Sigmoid colon (tissue), 7 donors: ENCODE measurements around the gene COG5. TPM values are rescaled to one million over a fixed set of nuclear protein-coding genes. Genes with fewer than 3 reads are reported as not detected.

Experiments used
- DNase-seq: peaks from one replicate; pipeline ENCODE4 v3.0.0-alpha.2; 2019
- H3K27ac ChIP-seq, 4 donors: fragments of 200-600 bp; sonication (generic); one replicate each; pipeline ENCODE4 v1.5.1; 2016 to 2019; ENCODE audit warnings: mild to moderate bottlenecking in 1 of 4
- H3K27me3 ChIP-seq, 3 donors: fragments of 200-600 bp; sonication (generic); one replicate each; pipeline ENCODE4 v1.5.1; 2019; ENCODE audit warnings: mild to moderate bottlenecking in 1 of 3
- H3K36me3 ChIP-seq, 4 donors: fragments of 200-600 bp; sonication (generic); one replicate each; pipeline ENCODE4 v1.5.1; 2016 to 2019
- H3K4me1 ChIP-seq, 4 donors: fragments of 200-600 bp; sonication (generic); one replicate each; pipeline ENCODE4 v1.5.1; 2017 to 2019
- H3K4me3 ChIP-seq, 4 donors: fragments of 200-600 bp; sonication (generic); one replicate each; pipeline ENCODE4 v1.5.1; 2017 to 2019; ENCODE audit warnings: mild to moderate bottlenecking in 2 of 4, moderate library complexity in 1 of 4
- H3K9me3 ChIP-seq, 4 donors: fragments of 200-600 bp in 3 of 4; sonication (generic) in 3 of 4; one replicate each; pipeline versions ENCODE4 v1.5.1 to v1.6.1; 2013 to 2019
- EP300 ChIP-seq, 4 donors: sonication (generic); formaldehyde crosslinking; IDR thresholded peaks; one replicate each; pipeline ENCODE4 v1.6.1; 2017; ENCODE audit warnings: antibody characterized with exemption in 4 of 4
- POLR2A ChIP-seq, 2 donors: fragments of 450-650 bp; IDR thresholded peaks; one replicate each; pipeline ENCODE4 v1.6.1; 2016; ENCODE audit warnings: antibody characterized with exemption in 2 of 2, mild to moderate bottlenecking in 2 of 2, moderate library complexity in 2 of 2
- POLR2AphosphoS5 ChIP-seq, 4 donors: sonication (generic); formaldehyde crosslinking; IDR thresholded peaks; one replicate each; pipeline ENCODE4 v1.6.1; 2017; ENCODE audit warnings: antibody characterized with exemption in 4 of 4
- WGBS, 2 donors: extraction: QIAGEN DNeasy Blood & Tissue Kit; methylation state at CpG; one replicate each; pipeline ENCODE4 v1.1.7; 2013; 5-methylcytosine and 5-hydroxymethylcytosine counted together
- intact Hi-C: fragments of 100-400 bp; cut with DNase I; formaldehyde crosslinking; loops from one replicate; pipeline ENCODE4 v1.15.1; 2023
- polyA plus RNA-seq, 3 donors: library from polyadenylated mRNA; stranded (reverse); fragments of 200-250 nt; gene quantifications; one replicate each; pipeline ENCODE4 v1.2.3, GENCODE V29; 2013
- total RNA-seq, 4 donors: library from RNA; depleted of rRNA; stranded (reverse); fragments of >200 nt; gene quantifications; one replicate each; pipeline ENCODE4 v1.1.0, GENCODE V29; 2016
- TF ChIP-seq, protein P1 (sequence below), 4 experiments: fragments of 450-650 bp in 3 of 4; fragments of 200-600 bp in 1 of 4; IDR thresholded peaks; one replicate each; pipeline ENCODE4 v1.5.1; 2016 to 2019; ENCODE audit warnings: antibody characterized with exemption in 4 of 4, mild to moderate bottlenecking in 3 of 4, moderate library complexity in 2 of 4
- donor health status: healthy with polysubstance abuse.
- donor health status: Bipolar disorder and iron deficiency.
- donor health status: healthy.

COG5 gene
- total and polyA plus RNA-seq, 7 donors, result 11.0 to 73.4 (median 27.6) TPM

GRCh38 chr7:107430057-107430456 lies 133.7 kb downstream of the COG5 start:
- intact Hi-C loops, result no loop called here
- Histone ChIP-seq H3K27me3 (no peaks in the 10 kb centered on the region), H3K27ac (no peak overlapping the region), H3K36me3 (no peaks in the 10 kb centered on the region), H3K9me3 (no peaks in the 10 kb centered on the region), H3K4me3 (no peak overlapping the region), H3K4me1 (peaks cover 0 to 3% (median 0%) of the 10 kb centered on the region in 4 donors)
- no peak for DNase-seq
- TF ChIP-seq POLR2A (IDR thresholded peaks at IDR 0.05) (no peak), POLR2AphosphoS5 (IDR thresholded peaks at IDR 0.05) (no peak), EP300 (IDR thresholded peaks at IDR 0.05) (no peak)
- TF ChIP-seq, protein P1, sequence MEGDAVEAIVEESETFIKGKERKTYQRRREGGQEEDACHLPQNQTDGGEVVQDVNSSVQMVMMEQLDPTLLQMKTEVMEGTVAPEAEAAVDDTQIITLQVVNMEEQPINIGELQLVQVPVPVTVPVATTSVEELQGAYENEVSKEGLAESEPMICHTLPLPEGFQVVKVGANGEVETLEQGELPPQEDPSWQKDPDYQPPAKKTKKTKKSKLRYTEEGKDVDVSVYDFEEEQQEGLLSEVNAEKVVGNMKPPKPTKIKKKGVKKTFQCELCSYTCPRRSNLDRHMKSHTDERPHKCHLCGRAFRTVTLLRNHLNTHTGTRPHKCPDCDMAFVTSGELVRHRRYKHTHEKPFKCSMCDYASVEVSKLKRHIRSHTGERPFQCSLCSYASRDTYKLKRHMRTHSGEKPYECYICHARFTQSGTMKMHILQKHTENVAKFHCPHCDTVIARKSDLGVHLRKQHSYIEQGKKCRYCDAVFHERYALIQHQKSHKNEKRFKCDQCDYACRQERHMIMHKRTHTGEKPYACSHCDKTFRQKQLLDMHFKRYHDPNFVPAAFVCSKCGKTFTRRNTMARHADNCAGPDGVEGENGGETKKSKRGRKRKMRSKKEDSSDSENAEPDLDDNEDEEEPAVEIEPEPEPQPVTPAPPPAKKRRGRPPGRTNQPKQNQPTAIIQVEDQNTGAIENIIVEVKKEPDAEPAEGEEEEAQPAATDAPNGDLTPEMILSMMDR (IDR thresholded peaks at IDR 0.05), result no peak

- H3K9me3 ChIP-seq, result no peaks in the 10 kb centered on the region
- H3K27me3 ChIP-seq, result no peaks in the 10 kb centered on the region
- intact Hi-C loops, result no loop called here
- H3K36me3 ChIP-seq, result no peaks in the 10 kb centered on the region
- no peak for DNase-seq
- no peak overlapping the region for H3K4me3 ChIP-seq
- WGBS, 2 donors, result 95 to 97% methylated on average over 1 of the region's 1 CpG
- H3K27ac ChIP-seq, result no peak overlapping the region
- peaks cover 0 to 3% (median 0%) of the 10 kb centered on the region in 4 donors for H3K4me1 ChIP-seq
- TF ChIP-seq, protein P1 (IDR thresholded peaks at IDR 0.05), result no peak
- TF ChIP-seq EP300 (IDR thresholded peaks at IDR 0.05) (no peak), POLR2A (IDR thresholded peaks at IDR 0.05) (no peak)
Observed at GRCh38 chr7:107428642-107429041, 135.1 kb downstream of the COG5 start.

GRCh38 chr7:107427462-107427861 lies 136.3 kb downstream of the COG5 start:
- DNase-seq, result no peak
- WGBS, 2 donors, result 83 to 93% methylated on average over 5 of the region's 5 CpGs

DNA sequence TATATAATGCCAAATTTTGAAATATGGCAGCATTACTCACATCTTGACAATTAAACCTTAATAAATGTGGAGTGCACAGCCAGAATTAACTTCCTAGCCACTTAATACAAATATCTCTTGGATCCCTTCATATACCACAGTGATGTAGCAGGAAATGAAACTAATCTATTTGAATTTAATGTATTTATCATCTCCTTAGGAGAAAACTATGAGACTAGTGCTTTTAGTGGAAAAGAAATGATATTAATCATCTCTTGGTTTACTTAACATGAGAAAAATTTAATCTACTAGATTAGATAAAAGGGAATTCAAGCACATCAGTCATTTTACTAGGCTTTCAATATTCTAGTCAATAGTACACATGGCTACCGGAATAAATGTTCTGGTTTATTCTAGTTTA lies 149.5 kb downstream of the COG5 start:
- intact Hi-C loops, result no loop called here
- H3K36me3 ChIP-seq, result peaks cover 0 to 15% (median 0%) of the 10 kb centered on the region in 4 donors
- no peak overlapping the region for H3K4me3 ChIP-seq
- H3K4me1 ChIP-seq, result no peaks in the 10 kb centered on the region
- 100% methylated on average over 1 of the region's 1 CpG for WGBS, 2 donors
- H3K27me3 ChIP-seq, result no peaks in the 10 kb centered on the region
- no peak overlapping the region for H3K27ac ChIP-seq
- no peak for DNase-seq
- TF ChIP-seq, protein P1 (IDR thresholded peaks at IDR 0.05), result no peak
- H3K9me3 ChIP-seq, result no peaks in the 10 kb centered on the region

More at GRCh38 chr7:107427462-107427861, 136.3 kb downstream of the COG5 start:
- H3K9me3 ChIP-seq, result no peaks in the 10 kb centered on the region
- intact Hi-C loops, result no loop called here
- H3K36me3 ChIP-seq, result no peaks in the 10 kb centered on the region
- H3K27me3 ChIP-seq, result no peaks in the 10 kb centered on the region
- TF ChIP-seq, protein P1 (IDR thresholded peaks at IDR 0.05), result no peak
- TF ChIP-seq EP300 (IDR thresholded peaks at IDR 0.05) (no peak), POLR2AphosphoS5 (IDR thresholded peaks at IDR 0.05) (no peak)
- peaks cover 0 to 3% (median 0%) of the 10 kb centered on the region in 4 donors for H3K4me1 ChIP-seq
- no peak overlapping the region for H3K27ac ChIP-seq
- no peak overlapping the region for H3K4me3 ChIP-seq

GRCh38 chr7:107408349-107408748 lies 155.4 kb downstream of the COG5 start:
- H3K4me3 ChIP-seq, result no peak overlapping the region
- intact Hi-C loops, result no loop called here
- H3K9me3 ChIP-seq, result no peaks in the 10 kb centered on the region
- TF ChIP-seq EP300 (IDR thresholded peaks at IDR 0.05) (no peak), POLR2A (IDR thresholded peaks at IDR 0.05) (no peak), POLR2AphosphoS5 (IDR thresholded peaks at IDR 0.05) (no peak)
- TF ChIP-seq, protein P1 (IDR thresholded peaks at IDR 0.05), result no peak
- DNase-seq, result no peak
- no peak overlapping the region for H3K27ac ChIP-seq
- no peaks in the 10 kb centered on the region for H3K27me3 ChIP-seq
- peaks cover 0 to 6% (median 0%) of the 10 kb centered on the region in 4 donors for H3K4me1 ChIP-seq
- H3K36me3 ChIP-seq, result peaks cover 0 to 22% (median 0%) of the 10 kb centered on the region in 4 donors
